IMR-90 (cell line): ENCODE data around the gene SOBP. TPM values are rescaled to one million over a fixed set of nuclear protein-coding genes. Genes with fewer than 3 reads are reported as not detected.

ENCODE experiments used
- ATAC-seq: fragments of 200-7000 bp; cut with Tn5 transposase; 2 replicates; pipeline ENCODE4 v1.9.1; 2020; ENCODE audit warnings: low read depth, mild to moderate bottlenecking, moderate library complexity
- BruUV-seq: library from RNA; stranded (reverse); fragments of 400-500 nt; replicated peaks from 2 replicates; lab custom pipeline; 2021; lab: Mats Ljungman, UMichigan
- CTCF ChIA-PET: fragments of 300-600 bp; formaldehyde crosslinking; extraction: SDS; loops from one replicate; lab custom pipeline; 2021; ENCODE audit warnings: antibody characterized with exemption; lab: Yijun Ruan, JAX
- POLR2A ChIA-PET: fragments of 300-600 bp; sonication (Branson Sonifier 250); formaldehyde crosslinking; loops from one replicate; lab custom pipeline; 2022; ENCODE audit warnings: antibody characterized with exemption; ENCODE audit not compliant: unreplicated experiment; lab: Charles Lee
- DNase-seq: peaks from one replicate; pipeline ENCODE4 v3.0.0; 2013
- H2AFZ ChIP-seq: replicated peaks from 2 replicates; pipeline ENCODE3; 2013; ENCODE audit warnings: low read length, mild to moderate bottlenecking; ENCODE audit not compliant: poor library complexity
- H2AK5ac ChIP-seq: 2 replicates; pipeline ENCODE4 v1.6.1; 2013; ENCODE audit warnings: low read depth, low read length, inconsistent platforms
- H2AK9ac ChIP-seq: replicated peaks from 2 replicates; pipeline ENCODE3; 2013; ENCODE audit warnings: mild to moderate bottlenecking, low read depth, low read length, moderate library complexity; ENCODE audit not compliant: poor library complexity
- H2BK120ac ChIP-seq: 2 replicates; pipeline ENCODE4 v1.6.1; 2013; ENCODE audit warnings: low read depth, low read length, inconsistent platforms
- H2BK15ac ChIP-seq: 3 replicates; pipeline ENCODE4 v1.6.1; 2013; ENCODE audit warnings: low read depth, low read length, inconsistent platforms
- H2BK20ac ChIP-seq: 2 replicates; pipeline ENCODE4 v1.6.1; 2013; ENCODE audit warnings: low read depth, mild to moderate bottlenecking, inconsistent platforms, low read length, moderate library complexity
- H2BK5ac ChIP-seq: 2 replicates; pipeline ENCODE4 v1.6.1; 2013; ENCODE audit warnings: mild to moderate bottlenecking, low read depth, low read length, inconsistent platforms; ENCODE audit not compliant: poor library complexity, severe bottlenecking
- H3K14ac ChIP-seq: replicated peaks from 2 replicates; pipeline ENCODE4 v1.6.1; 2013; ENCODE audit warnings: low read depth, low read length, inconsistent platforms
- H3K18ac ChIP-seq: 2 replicates; pipeline ENCODE4 v1.6.1; 2013; ENCODE audit warnings: low read depth, low read length, control low read depth
- H3K23ac ChIP-seq: 2 replicates; pipeline ENCODE4 v1.6.1; 2013; ENCODE audit warnings: low read depth, low read length, inconsistent platforms
- H3K27ac ChIP-seq: 2 replicates; pipeline ENCODE4 v1.5.1; 2013; ENCODE audit warnings: mild to moderate bottlenecking, control low read depth, low read length; ENCODE audit not compliant: insufficient read depth
- H3K27me3 ChIP-seq: 2 replicates; pipeline ENCODE4 v1.6.1; 2013; ENCODE audit warnings: low read length; ENCODE audit not compliant: control insufficient read depth, insufficient read depth
- H3K36me3 ChIP-seq: 2 replicates; pipeline ENCODE4 v1.6.1; 2013; ENCODE audit warnings: low read length, mixed read lengths; ENCODE audit not compliant: control insufficient read depth, insufficient read depth
- H3K4ac ChIP-seq: 2 replicates; pipeline ENCODE4 v1.6.1; 2013; ENCODE audit warnings: low read depth, low read length, inconsistent platforms
- H3K4me1 ChIP-seq: 2 replicates; pipeline ENCODE4 v1.6.1; 2013; ENCODE audit warnings: low read length, mixed read lengths; ENCODE audit not compliant: control insufficient read depth, insufficient read depth
- H3K4me2 ChIP-seq: 2 replicates; pipeline ENCODE4 v1.6.1; 2013; ENCODE audit warnings: low read depth, mild to moderate bottlenecking, control low read depth, low read length, moderate library complexity
- H3K4me3 ChIP-seq: 2 replicates; pipeline ENCODE4 v1.5.1; 2013; ENCODE audit warnings: low read depth, mild to moderate bottlenecking, control low read depth, low read length, moderate library complexity; ENCODE audit not compliant: insufficient read depth
- H3K56ac ChIP-seq: 2 replicates; pipeline ENCODE4 v1.6.1; 2013; ENCODE audit warnings: low read length, inconsistent platforms; ENCODE audit not compliant: insufficient read depth; ENCODE audit errors: extremely low read depth
- H3K79me1 ChIP-seq, 2 experiments: 2 replicates each; pipeline ENCODE4 v1.6.1; 2013; ENCODE audit warnings: low read length in 2 of 2, inconsistent platforms in 1 of 2, low read depth in 1 of 2
- H3K9ac ChIP-seq: 2 replicates; pipeline ENCODE4 v1.6.1; 2013; ENCODE audit warnings: low read depth, low read length, control low read depth
- H3K9me1 ChIP-seq: 2 replicates; pipeline ENCODE4 v1.6.1; 2013; ENCODE audit warnings: low read length, inconsistent platforms; ENCODE audit not compliant: insufficient read depth
- H3K9me3 ChIP-seq: 2 replicates; pipeline ENCODE4 v1.6.1; 2013; ENCODE audit warnings: low read length; ENCODE audit not compliant: control insufficient read depth, insufficient read depth
- H4K20me1 ChIP-seq: 2 replicates; pipeline ENCODE4 v1.6.1; 2013; ENCODE audit warnings: low read length, inconsistent platforms; ENCODE audit not compliant: insufficient read depth
- H4K5ac ChIP-seq: 2 replicates; pipeline ENCODE4 v1.6.1; 2013; ENCODE audit warnings: mild to moderate bottlenecking, low read depth, low read length, control low read depth
- H4K8ac ChIP-seq, 2 experiments: 2 replicates each; pipeline ENCODE4 v1.6.1; 2013; ENCODE audit warnings: low read depth in 2 of 2, low read length in 2 of 2, control low read depth in 1 of 2, inconsistent platforms in 1 of 2
- H4K91ac ChIP-seq: 2 replicates; pipeline ENCODE4 v1.6.1; 2013; ENCODE audit warnings: low read depth, low read length, inconsistent platforms; ENCODE audit not compliant: insufficient read depth
- BHLHE40 ChIP-seq: fragments of 150-350 bp; IDR thresholded peaks from 2 replicates; pipeline ENCODE4 v1.6.1; 2016; ENCODE audit warnings: mild to moderate bottlenecking, low read depth, low read length
- CHD1 ChIP-seq: IDR thresholded peaks from 2 replicates; pipeline ENCODE4 v1.6.1; 2012; ENCODE audit warnings: low read depth, low read length, improper control_type of control experiment
- NFE2L2 ChIP-seq: fragments of 150-350 bp; IDR thresholded peaks from 2 replicates; pipeline ENCODE4 v1.6.1; 2016; ENCODE audit warnings: low read depth, mild to moderate bottlenecking, low read length
- WGBS, 2 experiments: methylation state at CpG; one replicate each; pipeline versions ENCODE4 v1.1.5 to v1.1.7; 2013; ENCODE audit warnings: missing lambda C conversion rate in 2 of 2; ENCODE audit not compliant: insufficient read length in 1 of 2; ENCODE audit errors: extremely low coverage in 2 of 2; 5-methylcytosine and 5-hydroxymethylcytosine counted together
- dilution Hi-C: fragments of 300-500 bp; cut with HindIII; formaldehyde crosslinking; loops from one replicate; pipeline ENCODE4 v1.14.3; 2018; ENCODE audit warnings: low sequenced_read_pairs; ENCODE audit not compliant: unreplicated experiment
- in situ Hi-C: fragments of 300-500 bp; cut with MboI; formaldehyde crosslinking; loops from 3 replicates; pipeline ENCODE4 v1.14.3; 2019; ENCODE audit warnings: low sequenced_read_pairs, inconsistent platforms, mixed read lengths
- intact Hi-C: fragments of 100-400 bp; cut with micrococcal nuclease; formaldehyde crosslinking; loops from 2 replicates; pipeline ENCODE4 v1.10.0; 2022
- polyA plus RNA-seq, 3 experiments: library from polyadenylated mRNA; depleted of rRNA; stranded (reverse); fragments of >200 nt; gene quantifications; 2 replicates each; pipeline ENCODE4 v1.2.3, GENCODE V29; 2012; ENCODE audit warnings: low replicate concordance in 1 of 3
- total RNA-seq: library from RNA; depleted of rRNA; stranded (reverse); fragments of >200 nt; gene quantifications from 2 replicates; pipeline ENCODE4 v1.2.3, GENCODE V29; 2012
- TF ChIP-seq, protein P1 (sequence below): conservative IDR thresholded peaks from 2 replicates; pipeline ENCODE4 v1.5.1; 2012; ENCODE audit warnings: mild to moderate bottlenecking, low read depth, low read length, improper control_type of control experiment
- TF ChIP-seq, protein P2 (sequence below): fragments of 150-350 bp; IDR thresholded peaks from 2 replicates; pipeline ENCODE4 v1.6.1; 2017; ENCODE audit warnings: mild to moderate bottlenecking, antibody characterized with exemption, low read length, low read depth

Gene SOBP
- total and polyA plus RNA-seq, 2 of the 4 experiments (the other 2 are of a cell fraction) = 0.60 to 0.72 TPM

DNA sequence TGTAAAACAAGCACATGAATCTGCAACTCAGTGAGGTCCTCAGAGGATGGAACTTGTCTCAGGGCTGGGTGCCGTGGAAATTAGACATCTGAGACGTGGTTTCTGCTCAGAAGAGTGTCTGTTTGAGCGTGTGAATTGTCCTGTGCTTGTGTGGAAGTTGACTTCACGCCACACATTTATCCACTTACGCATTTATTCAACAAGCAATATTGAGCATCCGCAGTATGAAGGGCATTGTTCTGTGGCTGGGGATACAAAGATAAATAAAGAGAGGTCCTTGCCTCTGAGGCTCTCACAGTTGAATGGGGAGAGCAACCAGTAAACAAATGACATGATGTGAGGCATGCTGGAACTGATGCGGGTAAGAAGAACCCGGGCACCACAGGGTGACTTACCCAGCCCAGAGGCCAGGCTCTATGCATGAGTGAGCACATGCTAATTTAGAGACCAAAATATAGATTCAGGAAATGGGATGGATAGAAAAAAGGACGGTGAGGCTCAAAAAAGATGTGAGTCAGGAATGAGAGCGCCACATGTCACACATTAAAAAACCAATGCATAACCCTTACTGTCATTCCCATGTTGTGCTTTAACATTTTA lies 60.4 kb downstream of the SOBP start:
- no TSS peak for BruUV-seq
- Histone ChIP-seq H3K36me3 (no peaks in the 10 kb centered on the region), H3K4me3 (no peak overlapping the region), H3K56ac (no peak overlapping the region), H4K5ac (no peak overlapping the region), H3K4me2 (no peak overlapping the region), H2AFZ (no peak overlapping the region), H4K20me1 (no peaks in the 10 kb centered on the region), H3K14ac (no peak overlapping the region), H3K79me1 (no peaks in the 10 kb centered on the region), H4K8ac (no peak overlapping the region), H2BK20ac (no peak overlapping the region), H3K4me1 (no peaks in the 10 kb centered on the region), H2BK15ac (no peak overlapping the region), H3K9me1 (no peaks in the 10 kb centered on the region), H4K91ac (no peak overlapping the region), H3K27me3 (no peaks in the 10 kb centered on the region), H2BK120ac (no peak overlapping the region), H2AK9ac (no peak overlapping the region), H3K18ac (no peak overlapping the region), H3K9me3 (no peaks in the 10 kb centered on the region), H2AK5ac (no peak overlapping the region), H2BK5ac (no peak overlapping the region), H3K27ac (no peak overlapping the region), H3K23ac (no peak overlapping the region), H3K9ac (no peak overlapping the region), H3K4ac (no peak overlapping the region)
- intact Hi-C loops = no loop called here
- TF ChIP-seq, protein P1, sequence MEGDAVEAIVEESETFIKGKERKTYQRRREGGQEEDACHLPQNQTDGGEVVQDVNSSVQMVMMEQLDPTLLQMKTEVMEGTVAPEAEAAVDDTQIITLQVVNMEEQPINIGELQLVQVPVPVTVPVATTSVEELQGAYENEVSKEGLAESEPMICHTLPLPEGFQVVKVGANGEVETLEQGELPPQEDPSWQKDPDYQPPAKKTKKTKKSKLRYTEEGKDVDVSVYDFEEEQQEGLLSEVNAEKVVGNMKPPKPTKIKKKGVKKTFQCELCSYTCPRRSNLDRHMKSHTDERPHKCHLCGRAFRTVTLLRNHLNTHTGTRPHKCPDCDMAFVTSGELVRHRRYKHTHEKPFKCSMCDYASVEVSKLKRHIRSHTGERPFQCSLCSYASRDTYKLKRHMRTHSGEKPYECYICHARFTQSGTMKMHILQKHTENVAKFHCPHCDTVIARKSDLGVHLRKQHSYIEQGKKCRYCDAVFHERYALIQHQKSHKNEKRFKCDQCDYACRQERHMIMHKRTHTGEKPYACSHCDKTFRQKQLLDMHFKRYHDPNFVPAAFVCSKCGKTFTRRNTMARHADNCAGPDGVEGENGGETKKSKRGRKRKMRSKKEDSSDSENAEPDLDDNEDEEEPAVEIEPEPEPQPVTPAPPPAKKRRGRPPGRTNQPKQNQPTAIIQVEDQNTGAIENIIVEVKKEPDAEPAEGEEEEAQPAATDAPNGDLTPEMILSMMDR = no peak
- no peak for TF ChIP-seq CHD1
- no peak for TF ChIP-seq NFE2L2
- TF ChIP-seq, protein P2, sequence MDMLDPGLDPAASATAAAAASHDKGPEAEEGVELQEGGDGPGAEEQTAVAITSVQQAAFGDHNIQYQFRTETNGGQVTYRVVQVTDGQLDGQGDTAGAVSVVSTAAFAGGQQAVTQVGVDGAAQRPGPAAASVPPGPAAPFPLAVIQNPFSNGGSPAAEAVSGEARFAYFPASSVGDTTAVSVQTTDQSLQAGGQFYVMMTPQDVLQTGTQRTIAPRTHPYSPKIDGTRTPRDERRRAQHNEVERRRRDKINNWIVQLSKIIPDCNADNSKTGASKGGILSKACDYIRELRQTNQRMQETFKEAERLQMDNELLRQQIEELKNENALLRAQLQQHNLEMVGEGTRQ = no peak
- TF ChIP-seq BHLHE40 = no peak
- 92% methylated on average over 2 of the region's 10 CpGs; no CpG with 5 or more reads in 1 of the 2 experiments for WGBS, 2 experiments
- no peak for DNase-seq
- dilution Hi-C loops = no loop called here
- ATAC-seq = no peak
- ChIA-PET POLR2A (no interaction called here), CTCF (no interaction called here)
- in situ Hi-C loops = no loop called here
